ENCODE data around the gene BABAM1. TPM values are rescaled to one million over a fixed set of nuclear protein-coding genes. Genes with fewer than 3 reads are reported as not detected.

The BABAM1 gene
- total RNA-seq, 1 experiment from 2014 or later: 93.3 TPM

- ChIA-PET POLR2A (no interaction called here), RAD21 (ENCODE audit: low non-redundant PET in 1 of 2, low total read pairs in 2 of 2, uncharacterized antibody in 2 of 2, unreplicated experiment in 2 of 2) (no interaction called here), CTCF (no interaction called here)
- Histone ChIP-seq H3K9ac (ENCODE audit: low read length) (no peak overlapping the region), H3K4me1 (ENCODE audit: control insufficient read depth in 1 of 2, insufficient read depth in 2 of 2, low read length in 2 of 2) (peaks cover 5 to 18% of the 10 kb centered on the region in 2 experiments), H3K36me3 (ENCODE audit: control insufficient read depth in 1 of 2, insufficient read depth in 2 of 2, low read length in 2 of 2) (peaks cover 5 to 8% of the 10 kb centered on the region in 2 experiments; a peak in 2 of 4 replicates), H3K79me2 (ENCODE audit: insufficient read depth, low read length) (no peaks in the 10 kb centered on the region), H3K27ac (ENCODE audit: low read depth, low read length) (no peak overlapping the region), H2AFZ (ENCODE audit: low read depth, low read length, poor library complexity, severe bottlenecking) (no peak overlapping the region), H3K9me3 (ENCODE audit: control insufficient read depth in 1 of 2, insufficient read depth in 1 of 2, low read depth in 1 of 2, low read length in 2 of 2) (no peaks in the 10 kb centered on the region), H3K27me3 (ENCODE audit: insufficient read depth, low read length) (no peaks in the 10 kb centered on the region), H3K4me2 (ENCODE audit: low read length) (no peak overlapping the region), H3K9me2 (ENCODE audit: insufficient read depth) (no peaks in the 10 kb centered on the region), H3K4me3 (replicated peaks in 1 of 2; ENCODE audit: low read depth in 1 of 2, low read length in 2 of 2) (no peak overlapping the region), H4K20me1 (ENCODE audit: insufficient read depth) (no peaks in the 10 kb centered on the region)
- DNase-seq (ENCODE audit: low read depth, low spot score): no peak
- BruUV-seq (replicated peaks): no TSS peak
- intact Hi-C loops (cut with micrococcal nuclease): no loop called here
- TF ChIP-seq ZNF274 (IDR thresholded peaks at IDR 0.05; ENCODE audit: low read depth, low read length): no peak
- TF ChIP-seq JUND (IDR thresholded peaks at IDR 0.05): no peak
- TF ChIP-seq EZH2phosphoT487 (IDR thresholded peaks at IDR 0.05; ENCODE audit: borderline replicate concordance): no peak
- ATAC-seq: no peak
These were observed 57.9 kb downstream of the BABAM1 start for GRCh38 chr19:17325133-17325532.

- no peaks in the 10 kb centered on the region for H3K27me3 ChIP-seq (ENCODE audit: insufficient read depth, low read length)
- H3K4me3 ChIP-seq (replicated peaks in 1 of 2; ENCODE audit: low read depth in 1 of 2, low read length in 2 of 2): no peak overlapping the region
- DNase-seq (ENCODE audit: low read depth, low spot score) (no peak), ATAC-seq (no peak)
- no peaks in the 10 kb centered on the region for H3K9me2 ChIP-seq (ENCODE audit: insufficient read depth)
- CTCF ChIA-PET: interaction anchor here (1.8 to 3.0 kb wide), 2 partner anchors 9 to 17 kb away, joined by 5 to 12 read pairs; partner anchors contain the start of gene DDA1
- no peak overlapping the region for H3K4me2 ChIP-seq (ENCODE audit: low read length)
- no peaks in the 10 kb centered on the region for H4K20me1 ChIP-seq (ENCODE audit: insufficient read depth)
- TF ChIP-seq FOSL1 (IDR thresholded peaks at IDR 0.05; ENCODE audit: low read depth): no peak
- TF ChIP-seq SP1 (IDR thresholded peaks at IDR 0.05; ENCODE audit: low read depth): no peak
- no peak for TF ChIP-seq POLR2AphosphoS5 (IDR thresholded peaks at IDR 0.05; ENCODE audit: low read depth, low read length)
- TF ChIP-seq SIN3A (IDR thresholded peaks at IDR 0.05; ENCODE audit: low read depth): no peak
- no peak for TF ChIP-seq CEBPB (IDR thresholded peaks at IDR 0.05; ENCODE audit: low read depth)
- no peak for TF ChIP-seq ZFX (IDR thresholded peaks at IDR 0.05)
- no peak for TF ChIP-seq POLR2A (IDR thresholded peaks at IDR 0.05; ENCODE audit: borderline replicate concordance, extremely low read depth, insufficient read depth, insufficient read length)
- TF ChIP-seq REST (IDR thresholded peaks at IDR 0.05; ENCODE audit: low read depth): no peak
- no peak for TF ChIP-seq RAD21 (IDR thresholded peaks at IDR 0.05; ENCODE audit: low read depth)
- TF ChIP-seq EGR1 (IDR thresholded peaks at IDR 0.05; ENCODE audit: low read depth): no peak
- TF ChIP-seq ELF1 (IDR thresholded peaks at IDR 0.05; ENCODE audit: borderline replicate concordance, low read depth): no peak
- no peak for TF ChIP-seq MAX (IDR thresholded peaks at IDR 0.05)
- TF ChIP-seq CBX3 (IDR thresholded peaks at IDR 0.05; ENCODE audit: low read depth): no peak
- no peak for TF ChIP-seq EZH2phosphoT487 (IDR thresholded peaks at IDR 0.05; ENCODE audit: borderline replicate concordance)
- TF ChIP-seq ZNF274 (IDR thresholded peaks at IDR 0.05; ENCODE audit: low read depth, low read length): no peak
- TF ChIP-seq JUND (IDR thresholded peaks at IDR 0.05): no peak
- no peak for TF ChIP-seq SRF (IDR thresholded peaks at IDR 0.05; ENCODE audit: low read depth)
- H3K4me1 ChIP-seq (ENCODE audit: control insufficient read depth in 1 of 2, insufficient read depth in 2 of 2, low read length in 2 of 2): peaks cover 5 to 18% of the 10 kb centered on the region in 2 experiments
- intact Hi-C loops (cut with micrococcal nuclease): no loop called here
- H2AFZ ChIP-seq (ENCODE audit: low read depth, low read length, poor library complexity, severe bottlenecking): no peak overlapping the region
- no peaks in the 10 kb centered on the region for H3K9me3 ChIP-seq (ENCODE audit: control insufficient read depth in 1 of 2, insufficient read depth in 1 of 2, low read depth in 1 of 2, low read length in 2 of 2)
- RAD21 ChIA-PET (ENCODE audit: low non-redundant PET in 1 of 2, low total read pairs in 2 of 2, uncharacterized antibody in 2 of 2, unreplicated experiment in 2 of 2): no interaction called here
- no peaks in the 10 kb centered on the region for H3K79me2 ChIP-seq (ENCODE audit: insufficient read depth, low read length)
- H3K36me3 ChIP-seq (ENCODE audit: control insufficient read depth in 1 of 2, insufficient read depth in 2 of 2, low read length in 2 of 2): peaks cover 0 to 6% of the 10 kb centered on the region in 2 experiments; a peak in 1 of 4 replicates
- no peak overlapping the region for H3K9ac ChIP-seq (ENCODE audit: low read length)
- POLR2A ChIA-PET: interaction anchor here (2.8 kb wide), 1 partner anchor 17 kb away, joined by 9 read pairs; the partner anchor contains the start of gene DDA1
- H3K27ac ChIP-seq (ENCODE audit: low read depth, low read length): 0 out of 2 replicates have a peak overlapping the region, but pooled peaks have one; percentile 90
- BruUV-seq (replicated peaks): no TSS peak
These were observed 58.8 kb downstream of the BABAM1 start for GRCh38 chr19:17325881-17326594.
